Lower leg skin (tissue), 3 donors: ENCODE data around the gene KCNMA1.

Source experiments
- CTCF ChIP-seq, 3 donors: fragments of 450-650 bp; IDR thresholded peaks; one replicate each; pipeline ENCODE4 v1.5.1; 2016; ENCODE audit warnings: antibody characterized with exemption in 3 of 3, mild to moderate bottlenecking in 3 of 3, moderate library complexity in 2 of 3
- POLR2A ChIP-seq, 2 donors: fragments of 450-650 bp; IDR thresholded peaks; one replicate each; pipeline ENCODE4 v1.6.1; 2016 to 2017; ENCODE audit warnings: antibody characterized with exemption in 2 of 2, mild to moderate bottlenecking in 1 of 2, moderate library complexity in 1 of 2

- TF ChIP-seq POLR2A (IDR thresholded peaks at IDR 0.05) (no peak), CTCF (IDR thresholded peaks at IDR 0.05) (no peak)
Measured at GRCh38 chr10:77459905-77460304, 177.7 kb downstream of the KCNMA1 start.
